OCI-LY7 (cell line): Measurements from ENCODE around the gene TP63.

Experiments used
- CTCF ChIP-seq: fragments of 200-600 bp; sonication (generic); conservative IDR thresholded peaks from 2 replicates; pipeline ENCODE4 v1.5.1; 2014; ENCODE audit warnings: mild to moderate bottlenecking, antibody characterized with exemption, low read length, moderate library complexity, mixed read lengths
- EZH2phosphoT487 ChIP-seq: fragments of 200-600 bp; sonication (generic); IDR thresholded peaks from 2 replicates; pipeline ENCODE4 v1.6.1; 2018; ENCODE audit warnings: low read depth, borderline replicate concordance, mild to moderate bottlenecking, mixed run types, antibody characterized with exemption, low read length, moderate library complexity, mixed read lengths

DNA sequence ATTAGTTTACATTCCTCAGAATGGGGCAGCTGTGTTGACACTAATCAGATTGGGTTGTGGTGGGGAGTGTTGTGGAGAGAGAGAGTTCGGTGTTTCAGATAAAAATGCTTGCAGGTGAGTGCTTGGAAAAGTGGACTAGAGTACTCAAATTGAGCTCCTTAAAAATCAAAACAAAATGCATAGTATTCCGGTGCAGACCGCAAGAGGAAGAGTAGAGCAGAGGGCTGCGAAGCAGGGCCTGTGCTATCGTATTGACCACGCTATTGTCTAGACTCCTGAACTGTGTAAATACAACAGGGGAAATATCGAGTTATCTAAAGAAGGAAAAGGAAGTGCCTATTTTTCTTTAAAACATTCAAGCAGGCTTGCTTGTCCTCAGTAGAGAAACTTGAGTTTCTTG lies 159.5 kb downstream of the TP63 start:
- TF ChIP-seq CTCF (no peak), EZH2phosphoT487 (no peak)
